Neuronal stem cell (in vitro differentiated cells): ENCODE data around the gene CLEC18C.
"Not testable (repeated sequence)": the region's sequence is repeated elsewhere in the genome, so short reads cannot be mapped to it uniquely, and the experiment has no call there.

ENCODE experiments used
- DNase-seq: peaks from one replicate; pipeline ENCODE4 v3.0.0-alpha.2; 2013; ENCODE audit warnings: low spot score
- H2AFZ ChIP-seq: one replicate; pipeline ENCODE4 v1.6.1; 2013; ENCODE audit warnings: mild to moderate bottlenecking, low read length, inconsistent platforms
- H2AK5ac ChIP-seq: 2 replicates; pipeline ENCODE4 v1.6.1; 2013; ENCODE audit warnings: low read depth, mild to moderate bottlenecking, inconsistent platforms, low read length, moderate library complexity, mixed read lengths
- H2BK120ac ChIP-seq: 2 replicates; pipeline ENCODE4 v1.6.1; 2013; ENCODE audit warnings: low read depth, mild to moderate bottlenecking, inconsistent platforms, low read length, moderate library complexity, mixed read lengths
- H2BK12ac ChIP-seq: one replicate; pipeline ENCODE4 v1.6.1; 2013; ENCODE audit warnings: low read length, inconsistent platforms
- H2BK15ac ChIP-seq: 2 replicates; pipeline ENCODE4 v1.6.1; 2013; ENCODE audit warnings: mild to moderate bottlenecking, low read length, inconsistent platforms, mixed read lengths
- H2BK5ac ChIP-seq: one replicate; pipeline ENCODE4 v1.6.1; 2013; ENCODE audit warnings: inconsistent platforms, mild to moderate bottlenecking, low read length, moderate library complexity
- H3K14ac ChIP-seq: one replicate; pipeline ENCODE4 v1.6.1; 2013; ENCODE audit warnings: low read length, inconsistent platforms
- H3K18ac ChIP-seq: 2 replicates; pipeline ENCODE4 v1.6.1; 2013; ENCODE audit warnings: low read length, inconsistent platforms
- H3K23ac ChIP-seq: 2 replicates; pipeline ENCODE4 v1.6.1; 2013; ENCODE audit warnings: low read depth, mild to moderate bottlenecking, mixed read lengths, low read length, inconsistent platforms; ENCODE audit not compliant: poor library complexity
- H3K27ac ChIP-seq: replicated peaks from 3 replicates; pipeline ENCODE4 v1.5.1; 2013; ENCODE audit warnings: low read length, inconsistent platforms
- H3K27me3 ChIP-seq, 3 experiments: 2 replicates each; pipeline ENCODE4 v1.6.1; 2013; ENCODE audit warnings: low read length in 3 of 3, mild to moderate bottlenecking in 2 of 3, inconsistent platforms in 1 of 3, low read depth in 1 of 3, mixed read lengths in 1 of 3, moderate library complexity in 1 of 3; ENCODE audit not compliant: control insufficient read depth in 3 of 3, insufficient read depth in 3 of 3
- H3K36me3 ChIP-seq, 2 donors: replicated peaks in 1 of 2; 2 replicates each; pipeline ENCODE4 v1.6.1; 2013; ENCODE audit warnings: low read length in 2 of 2; ENCODE audit not compliant: control insufficient read depth in 2 of 2, insufficient read depth in 2 of 2
- H3K4ac ChIP-seq: 2 replicates; pipeline ENCODE4 v1.6.1; 2013; ENCODE audit warnings: inconsistent platforms, mild to moderate bottlenecking, low read length, moderate library complexity
- H3K4me1 ChIP-seq, 2 donors: 1 replicate in 1 of 2; 2 replicates in 1 of 2; pipeline ENCODE4 v1.6.1; 2013; ENCODE audit warnings: low read length in 2 of 2, low read depth in 1 of 2; ENCODE audit not compliant: control insufficient read depth in 2 of 2, insufficient read depth in 1 of 2
- H3K4me2 ChIP-seq: one replicate; pipeline ENCODE4 v1.6.1; 2013; ENCODE audit warnings: mild to moderate bottlenecking, low read length, inconsistent platforms; ENCODE audit not compliant: insufficient read depth, poor library complexity, severe bottlenecking
- H3K4me3 ChIP-seq, 2 donors: 2 replicates each; pipeline ENCODE4 v1.5.1; 2013; ENCODE audit warnings: low read length in 2 of 2, mild to moderate bottlenecking in 2 of 2, inconsistent platforms in 1 of 2, moderate library complexity in 1 of 2
- H3K79me1 ChIP-seq: one replicate; pipeline ENCODE4 v1.6.1; 2013; ENCODE audit warnings: low read depth, mild to moderate bottlenecking, inconsistent platforms, low read length, moderate library complexity
- H3K9ac ChIP-seq: one replicate; pipeline ENCODE4 v1.6.1; 2013; ENCODE audit warnings: mild to moderate bottlenecking, low read depth, low read length, inconsistent platforms; ENCODE audit not compliant: poor library complexity
- H3K9me3 ChIP-seq, 2 donors: replicated peaks in 1 of 2; 2 replicates each; pipeline versions ENCODE3 to v1.6.1; 2013; ENCODE audit warnings: low read length in 2 of 2, mild to moderate bottlenecking in 2 of 2, inconsistent platforms in 1 of 2, low read depth in 1 of 2, mixed read lengths in 1 of 2, moderate library complexity in 1 of 2; ENCODE audit not compliant: control insufficient read depth in 2 of 2, insufficient read depth in 1 of 2
- H4K8ac ChIP-seq: one replicate; pipeline ENCODE4 v1.6.1; 2013; ENCODE audit warnings: low read depth, mild to moderate bottlenecking, inconsistent platforms, low read length, moderate library complexity
- H4K91ac ChIP-seq: one replicate; pipeline ENCODE4 v1.6.1; 2013; ENCODE audit warnings: low read length, low read depth, mild to moderate bottlenecking, inconsistent platforms; ENCODE audit not compliant: poor library complexity
- WGBS, 2 donors: extraction: QIAGEN DNeasy Blood & Tissue Kit; methylation state at CpG; one replicate each; pipeline ENCODE4 v1.1.7; 2013; ENCODE audit warnings: missing lambda C conversion rate in 2 of 2, mixed read lengths in 1 of 2; ENCODE audit not compliant: insufficient read length in 2 of 2, insufficient replicate concordance in 1 of 2; ENCODE audit errors: extremely low coverage in 2 of 2; 5-methylcytosine and 5-hydroxymethylcytosine counted together

Gene CLEC18C

DNA sequence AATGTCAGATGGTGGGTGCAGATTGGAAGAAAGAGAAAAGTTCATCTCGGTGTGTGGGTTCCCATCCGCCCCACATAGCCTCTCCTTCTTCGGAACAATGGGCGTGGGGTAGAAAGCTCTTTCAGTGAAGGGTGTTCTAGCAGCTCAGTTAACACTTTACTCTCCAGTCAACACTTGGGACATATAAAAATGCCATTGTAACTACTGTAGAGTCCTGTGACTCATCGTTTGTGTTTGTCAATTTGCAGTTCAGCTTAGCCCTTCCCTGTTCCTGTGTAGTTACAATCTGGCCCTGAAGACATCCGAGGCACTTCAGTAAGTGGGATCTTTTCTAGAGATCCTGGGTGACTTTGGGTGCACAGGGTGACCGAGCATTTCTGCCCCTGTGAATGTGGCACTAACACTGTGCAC, 11.5 kb upstream of the CLEC18C start:
- peaks cover 33 to 57% of the 10 kb centered on the region in 2 donors for H3K36me3 ChIP-seq
- H3K23ac ChIP-seq = no peak overlapping the region
- no peak overlapping the region for H3K4ac ChIP-seq
- no peak overlapping the region for H3K18ac ChIP-seq
- no peak overlapping the region for H4K91ac ChIP-seq
- no peak overlapping the region for H3K4me2 ChIP-seq
- no peak for DNase-seq
- H3K4me3 ChIP-seq = no peak overlapping the region
- no peak overlapping the region for H3K14ac ChIP-seq
- H2BK120ac ChIP-seq = no peak overlapping the region
- no peak overlapping the region for H2BK15ac ChIP-seq
- no peaks in the 10 kb centered on the region for H3K9me3 ChIP-seq
- H4K8ac ChIP-seq = no peak overlapping the region
- H2AFZ ChIP-seq = no peak overlapping the region
- no peak overlapping the region for H3K9ac ChIP-seq
- no peak overlapping the region for H2AK5ac ChIP-seq
- no peak overlapping the region for H3K27ac ChIP-seq
- WGBS, 2 donors = no CpG with 5 or more reads among the region's 7 CpGs
- no peaks in the 10 kb centered on the region for H3K79me1 ChIP-seq
- no peak overlapping the region for H2BK5ac ChIP-seq
- no peak overlapping the region for H2BK12ac ChIP-seq
- peaks cover 0 to 5% of the 10 kb centered on the region in 2 donors for H3K4me1 ChIP-seq
- H3K27me3 ChIP-seq = no peaks in the 10 kb centered on the region

- no peaks in the 10 kb centered on the region for H3K9me3 ChIP-seq
- no peak overlapping the region for H3K4me3 ChIP-seq
- H2AFZ ChIP-seq = peak overlapping the region; percentile 1
- no peaks in the 10 kb centered on the region for H3K79me1 ChIP-seq
- no peak overlapping the region for H4K8ac ChIP-seq
- H3K23ac ChIP-seq = no peak overlapping the region
- no peak for DNase-seq
- no peak overlapping the region for H3K4ac ChIP-seq
- H2AK5ac ChIP-seq = peak overlapping the region; percentile 51
- no peak overlapping the region for H2BK5ac ChIP-seq
- no peak overlapping the region for H2BK120ac ChIP-seq
- H3K4me1 ChIP-seq = peaks cover 0 to 5% of the 10 kb centered on the region in 2 donors
- H2BK12ac ChIP-seq = no peak overlapping the region
- H2BK15ac ChIP-seq = no peak overlapping the region
- no peak overlapping the region for H3K14ac ChIP-seq
- H3K4me2 ChIP-seq = no peak overlapping the region
- H4K91ac ChIP-seq = no peak overlapping the region
- peak overlapping the region; percentile 41 for H3K18ac ChIP-seq
- H3K36me3 ChIP-seq = peaks cover 23 to 41% of the 10 kb centered on the region in 2 donors
- H3K27ac ChIP-seq = peak overlapping the region; percentile 27
- peak overlapping the region; percentile 74 for H3K9ac ChIP-seq
- no peaks in the 10 kb centered on the region for H3K27me3 ChIP-seq
- no CpG with 5 or more reads among the region's 10 CpGs for WGBS, 2 donors
These were observed 10.0 kb upstream of the CLEC18C start for GRCh38 chr16:70163596-70163995.

- H4K91ac ChIP-seq, H3K27ac ChIP-seq, H3K4me3 ChIP-seq, DNase-seq, H3K9ac ChIP-seq, H2AK5ac ChIP-seq, H2BK15ac ChIP-seq, H2BK120ac ChIP-seq, H4K8ac ChIP-seq, H2BK12ac ChIP-seq, H3K9me3 ChIP-seq, H3K4me1 ChIP-seq, H3K4me2 ChIP-seq, H2AFZ ChIP-seq, H3K27me3 ChIP-seq, H2BK5ac ChIP-seq, H3K18ac ChIP-seq, H3K23ac ChIP-seq, H3K4ac ChIP-seq, H3K79me1 ChIP-seq, H3K14ac ChIP-seq: not testable (repeated sequence)
- peaks cover 4 to 12% of the 10 kb centered on the region in 2 donors for H3K36me3 ChIP-seq
- WGBS, 2 donors = no CpG with 5 or more reads among the region's 10 CpGs
These were observed 6.9 kb upstream of the CLEC18C start for GRCh38 chr16:70166688-70167087.

- H2BK5ac ChIP-seq, H3K18ac ChIP-seq, H3K9ac ChIP-seq, H3K36me3 ChIP-seq, H3K27me3 ChIP-seq, H2BK12ac ChIP-seq, H3K9me3 ChIP-seq, H3K27ac ChIP-seq, H4K91ac ChIP-seq, H3K79me1 ChIP-seq, H3K4me3 ChIP-seq, H4K8ac ChIP-seq, H3K23ac ChIP-seq, H3K14ac ChIP-seq, DNase-seq, H3K4me2 ChIP-seq, H3K4me1 ChIP-seq, H2AK5ac ChIP-seq, H3K4ac ChIP-seq, H2BK15ac ChIP-seq, H2BK120ac ChIP-seq: not testable (repeated sequence)
- H2AFZ ChIP-seq = peak overlapping the region; percentile 73
- WGBS, 2 donors = no CpG with 5 or more reads among the region's 15 CpGs
These were observed 329 bp downstream of the CLEC18C start for GRCh38 chr16:70173916-70174315.
